Natural killer cell (primary cell): ENCODE results near the gene DLK1. TPM values are rescaled to one million over a fixed set of nuclear protein-coding genes. Genes with fewer than 3 reads are reported as not detected.

Experiments
- ATAC-seq, 3 donors: fragments of 150-1000 bp in 2 of 3; fragments of 200-7000 bp in 1 of 3; cut with Tn5 transposase; 1 replicate in 1 of 3; 2 replicates in 2 of 3; pipeline ENCODE4 v1.10.0; 2021; ENCODE audit warnings: mild to moderate bottlenecking in 2 of 3, moderate library complexity in 2 of 3
- DNase-seq, 2 donors: peaks; one replicate each; pipeline versions ENCODE4 v3.0.0 to v3.0.0-alpha.2; 2013 to 2021; ENCODE audit warnings: mixed read lengths in 1 of 2
- H3K27ac ChIP-seq: one replicate; pipeline ENCODE4 v1.5.1; 2013; ENCODE audit warnings: mild to moderate bottlenecking, low read length
- H3K27me3 ChIP-seq: one replicate; pipeline ENCODE4 v1.6.1; 2013; ENCODE audit warnings: low read length; ENCODE audit not compliant: control insufficient read depth, insufficient read depth
- H3K36me3 ChIP-seq: one replicate; pipeline ENCODE4 v1.6.1; 2013; ENCODE audit warnings: low read length; ENCODE audit not compliant: control insufficient read depth, insufficient read depth
- H3K4me1 ChIP-seq: one replicate; pipeline ENCODE4 v1.6.1; 2013; ENCODE audit warnings: low read length; ENCODE audit not compliant: control insufficient read depth, insufficient read depth
- H3K4me3 ChIP-seq: one replicate; pipeline ENCODE4 v1.5.1; 2013; ENCODE audit warnings: low read length
- H3K9me3 ChIP-seq: one replicate; pipeline ENCODE4 v1.6.1; 2013; ENCODE audit warnings: low read length; ENCODE audit not compliant: control insufficient read depth, insufficient read depth
- H3K27ac Mint-ChIP-seq, 2 donors: one replicate each; pipeline ENCODE4 v1.8.0; 2022; ENCODE audit warnings: mild to moderate bottlenecking in 2 of 2, mixed read lengths in 2 of 2, moderate library complexity in 1 of 2
- H3K27me3 Mint-ChIP-seq, 2 donors: one replicate each; pipeline ENCODE4 v1.8.0; 2022; ENCODE audit warnings: low read depth in 2 of 2, mixed read lengths in 2 of 2
- H3K36me3 Mint-ChIP-seq: one replicate; pipeline ENCODE4 v1.8.0; 2022; ENCODE audit warnings: mixed read lengths
- H3K4me1 Mint-ChIP-seq, 2 donors: one replicate each; pipeline ENCODE4 v1.8.0; 2022; ENCODE audit warnings: mixed read lengths in 2 of 2
- H3K4me3 Mint-ChIP-seq: one replicate; pipeline ENCODE4 v1.8.0; 2022; ENCODE audit warnings: mild to moderate bottlenecking, moderate library complexity, mixed read lengths
- H3K9me3 Mint-ChIP-seq, 2 donors: one replicate each; pipeline ENCODE4 v1.8.0; 2022; ENCODE audit warnings: mixed read lengths in 2 of 2
- CTCF ChIP-seq: fragments of 200-600 bp; IDR thresholded peaks from one replicate; pipeline ENCODE4 v1.8.0; 2022; ENCODE audit warnings: antibody characterized with exemption
- WGBS: methylation state at CpG from one replicate; pipeline ENCODE4 v1.1.7; 2013; ENCODE audit warnings: missing lambda C conversion rate; ENCODE audit not compliant: insufficient coverage; 5-methylcytosine and 5-hydroxymethylcytosine counted together
- intact Hi-C: fragments of 100-400 bp; cut with micrococcal nuclease; formaldehyde crosslinking; loops from one replicate; pipeline ENCODE4 v1.14.2; 2022
- total RNA-seq, 4 donors: library from RNA; stranded (reverse); fragments of 120-200 nt in 1 of 4; gene quantifications; one replicate each; pipeline versions ENCODE4 v1.2.3 to v1.2.4, GENCODE V29; 2013 to 2022

Gene DLK1
- total RNA-seq, 3 donors from 2014 or later (not counting 1 experiment from before 2014, with no cell fraction given): not detected

- H3K9me3 ChIP-seq: no peaks in the 10 kb centered on the region
- no peak overlapping the region for H3K4me3 ChIP-seq
- Mint-ChIP-seq H3K36me3 (no peaks in the 10 kb centered on the region), H3K4me1 (no peaks in the 10 kb centered on the region), H3K27ac (no peak overlapping the region), H3K27me3 (peaks cover 4 to 9% of the 10 kb centered on the region in 2 donors), H3K9me3 (no peaks in the 10 kb centered on the region), H3K4me3 (no peak overlapping the region)
- H3K27me3 ChIP-seq: no peaks in the 10 kb centered on the region
- intact Hi-C loops: no loop called here
- WGBS: 91% methylated on average over 23 of the region's 23 CpGs
- no peak for TF ChIP-seq CTCF
- H3K36me3 ChIP-seq: no peaks in the 10 kb centered on the region
- no peaks in the 10 kb centered on the region for H3K4me1 ChIP-seq
- no peak for DNase-seq
- ATAC-seq: no peak
- H3K27ac ChIP-seq: no peak overlapping the region
These were observed 32.7 kb upstream of the DLK1 start for GRCh38 chr14:100693877-100694578.

GRCh38 chr14:100694579-100695422, 31.9 kb upstream of the DLK1 start:
- Histone ChIP-seq H3K4me1 (no peaks in the 10 kb centered on the region), H3K27ac (no peak overlapping the region), H3K36me3 (no peaks in the 10 kb centered on the region), H3K9me3 (no peaks in the 10 kb centered on the region), H3K27me3 (no peaks in the 10 kb centered on the region), H3K4me3 (no peak overlapping the region)
- no peak overlapping the region for H3K27ac Mint-ChIP-seq
- H3K4me1 Mint-ChIP-seq: no peaks in the 10 kb centered on the region
- no peaks in the 10 kb centered on the region for H3K9me3 Mint-ChIP-seq
- ATAC-seq (no peak), DNase-seq (no peak)
- H3K27me3 Mint-ChIP-seq: peaks cover 6 to 14% of the 10 kb centered on the region in 2 donors
- WGBS: 85% methylated on average over 17 of the region's 17 CpGs
- no peak for TF ChIP-seq CTCF
- intact Hi-C loops: no loop called here
- H3K36me3 Mint-ChIP-seq: no peaks in the 10 kb centered on the region
- H3K4me3 Mint-ChIP-seq: no peak overlapping the region

- H3K36me3 ChIP-seq: no peaks in the 10 kb centered on the region
- DNase-seq (no peak), ATAC-seq (no peak)
- Mint-ChIP-seq H3K27me3 (peaks cover 6 to 14% of the 10 kb centered on the region in 2 donors), H3K9me3 (no peaks in the 10 kb centered on the region), H3K36me3 (no peaks in the 10 kb centered on the region), H3K27ac (no peak overlapping the region), H3K4me1 (no peaks in the 10 kb centered on the region), H3K4me3 (no peak overlapping the region)
- H3K4me1 ChIP-seq: no peaks in the 10 kb centered on the region
- intact Hi-C loops: no loop called here
- H3K4me3 ChIP-seq: no peak overlapping the region
- H3K27ac ChIP-seq: no peak overlapping the region
- no peak for TF ChIP-seq CTCF
- H3K27me3 ChIP-seq: no peaks in the 10 kb centered on the region
- 83% methylated on average over 13 of the region's 13 CpGs for WGBS
- no peaks in the 10 kb centered on the region for H3K9me3 ChIP-seq
These were observed 31.3 kb upstream of the DLK1 start for GRCh38 chr14:100695423-100695738.
